GM13977 (cell line): ENCODE results near the gene FOXG1.
A peak's percentile ranks its signal among the peaks of the same experiment; 100 is the strongest.

Experiments used
- DNase-seq: peaks from one replicate; pipeline ENCODE4 v3.0.0; 2012; ENCODE audit warnings: low spot score
- in situ Hi-C: fragments of 300-500 bp; cut with MboI; formaldehyde crosslinking; loops from one replicate; pipeline ENCODE4 v1.12.0; 2022; ENCODE audit warnings: low sequenced_read_pairs, low pct_unique_long_range_greater_than_20kb, mixed read lengths, inconsistent platforms; ENCODE audit not compliant: unreplicated experiment
- TF ChIP-seq, protein P1 (sequence below): IDR thresholded peaks from 2 replicates; pipeline ENCODE4 v1.5.1; 2012; ENCODE audit warnings: mild to moderate bottlenecking, control low read depth; ENCODE audit not compliant: insufficient read depth; ENCODE audit errors: extremely low read depth, missing control alignments

The FOXG1 gene

GRCh38 chr14:28766469-28766955 is at the start of gene FOXG1:
Gene FOXG1 (plus strand): TSS chr14:28766787. CDS start chr14:28767280, 493 bp downstream.
- DNase-seq, result peak; percentile 83
- in situ Hi-C loops, result loop anchor here (25.0 kb wide), 2 partner anchors 446 to 771 kb away; no protein-coding TSS in a partner anchor
- TF ChIP-seq, protein P1, sequence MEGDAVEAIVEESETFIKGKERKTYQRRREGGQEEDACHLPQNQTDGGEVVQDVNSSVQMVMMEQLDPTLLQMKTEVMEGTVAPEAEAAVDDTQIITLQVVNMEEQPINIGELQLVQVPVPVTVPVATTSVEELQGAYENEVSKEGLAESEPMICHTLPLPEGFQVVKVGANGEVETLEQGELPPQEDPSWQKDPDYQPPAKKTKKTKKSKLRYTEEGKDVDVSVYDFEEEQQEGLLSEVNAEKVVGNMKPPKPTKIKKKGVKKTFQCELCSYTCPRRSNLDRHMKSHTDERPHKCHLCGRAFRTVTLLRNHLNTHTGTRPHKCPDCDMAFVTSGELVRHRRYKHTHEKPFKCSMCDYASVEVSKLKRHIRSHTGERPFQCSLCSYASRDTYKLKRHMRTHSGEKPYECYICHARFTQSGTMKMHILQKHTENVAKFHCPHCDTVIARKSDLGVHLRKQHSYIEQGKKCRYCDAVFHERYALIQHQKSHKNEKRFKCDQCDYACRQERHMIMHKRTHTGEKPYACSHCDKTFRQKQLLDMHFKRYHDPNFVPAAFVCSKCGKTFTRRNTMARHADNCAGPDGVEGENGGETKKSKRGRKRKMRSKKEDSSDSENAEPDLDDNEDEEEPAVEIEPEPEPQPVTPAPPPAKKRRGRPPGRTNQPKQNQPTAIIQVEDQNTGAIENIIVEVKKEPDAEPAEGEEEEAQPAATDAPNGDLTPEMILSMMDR, result no peak

GRCh38 chr14:28719130-28719529 is 47.5 kb upstream of the FOXG1 start:
- in situ Hi-C loops, result no loop called here
- no peak for DNase-seq
- TF ChIP-seq, protein P1, result no peak

GRCh38 chr14:28731358-28731757 is 35.2 kb upstream of the FOXG1 start:
- DNase-seq, result no peak
- TF ChIP-seq, protein P1, result no peak
- in situ Hi-C loops, result no loop called here

- in situ Hi-C loops, result no loop called here
- TF ChIP-seq, protein P1, result no peak
These were observed 24.3 kb upstream of the FOXG1 start for GRCh38 chr14:28742171-28742846.

DNA sequence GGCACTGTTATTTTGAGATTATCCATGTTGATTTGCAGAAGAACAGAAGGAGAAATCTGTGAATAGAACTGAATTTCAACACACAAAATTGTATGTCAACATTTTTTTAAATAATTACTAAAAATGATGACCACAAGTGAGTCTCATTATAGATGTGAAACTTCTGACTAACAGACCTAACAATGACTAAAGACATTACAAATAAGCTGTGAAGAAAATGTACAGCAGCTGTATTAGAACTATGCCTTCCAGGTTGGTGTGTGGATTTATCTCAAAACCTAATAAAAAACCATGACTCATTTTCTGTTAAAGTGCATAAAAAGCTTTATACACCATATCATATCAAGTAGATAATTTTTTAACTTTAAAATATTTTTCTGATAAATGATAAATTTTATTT is 22.5 kb upstream of the FOXG1 start:
- no peak for DNase-seq
- in situ Hi-C loops, result no loop called here
- TF ChIP-seq, protein P1, result no peak

More at GRCh38 chr14:28742171-28742846, 24.3 kb upstream of the FOXG1 start:
- no peak for DNase-seq

DNA sequence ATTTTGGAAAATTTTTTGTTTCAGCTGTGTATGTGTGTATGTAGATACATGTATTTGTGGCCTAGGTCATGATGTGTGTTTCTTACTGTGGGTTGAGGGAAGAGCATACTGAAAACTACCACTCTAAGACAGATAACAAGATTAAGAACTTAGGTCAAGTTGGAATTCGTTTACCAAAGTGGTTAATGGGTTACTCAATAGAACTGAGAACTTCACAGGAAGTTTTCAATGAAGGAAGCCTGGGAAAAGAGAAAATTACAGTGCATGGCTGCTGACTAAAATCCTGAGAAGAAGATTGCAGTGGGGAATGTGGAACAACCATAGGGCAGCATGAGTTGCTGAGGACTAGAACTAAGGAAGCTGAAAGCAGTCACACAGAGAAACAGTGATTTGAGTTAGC is 21.4 kb upstream of the FOXG1 start:
- TF ChIP-seq, protein P1, result no peak
- in situ Hi-C loops, result no loop called here

More for the DNA sequence above, 21.4 kb upstream of the FOXG1 start:
- DNase-seq, result no peak
